H1 (cell line): Measurements from ENCODE around the gene UBE2D2. TPM values are rescaled to one million over a fixed set of nuclear protein-coding genes. Genes with fewer than 3 reads are reported as not detected.

Experiments used
- CTCF ChIA-PET: fragments of 300-600 bp; sonication (Branson Sonifier 250); formaldehyde crosslinking; loops from one replicate; lab custom pipeline; 2021; ENCODE audit not compliant: partially characterized antibody; lab: Charles Lee
- POLR2A ChIA-PET: fragments of 300-600 bp; sonication (Branson Sonifier 250); formaldehyde crosslinking; loops from one replicate; lab custom pipeline; 2021; ENCODE audit warnings: inconsistent platforms; ENCODE audit not compliant: partially characterized antibody; lab: Charles Lee
- DNase-seq, 2 experiments: peaks; one replicate each; pipeline versions ENCODE4 v3.0.0 to v3.0.0-alpha.2; 2010 to 2022; ENCODE audit warnings: low spot score in 2 of 2, low read depth in 1 of 2, mixed read lengths in 1 of 2
- FAIRE-seq: peaks from 2 replicates; lab custom pipeline; 2011; peaks lifted over from hg19 to GRCh38; lab: Jason Lieb, UNC
- H2AFZ ChIP-seq: 2 replicates; pipeline ENCODE4 v1.8.1; 2012; ENCODE audit warnings: low read length, inconsistent platforms
- H2AK5ac ChIP-seq: 2 replicates; pipeline ENCODE4 v1.6.1; 2013; ENCODE audit warnings: low read depth, low read length
- H2BK120ac ChIP-seq: replicated peaks from 2 replicates; pipeline ENCODE3; 2013; ENCODE audit warnings: low read depth, low read length, inconsistent platforms
- H2BK12ac ChIP-seq: 2 replicates; pipeline ENCODE4 v1.6.1; 2013; ENCODE audit warnings: low read depth, low read length
- H2BK15ac ChIP-seq: 2 replicates; pipeline ENCODE4 v1.6.1; 2013; ENCODE audit warnings: low read length
- H2BK20ac ChIP-seq: 2 replicates; pipeline ENCODE4 v1.6.1; 2013; ENCODE audit warnings: low read length
- H2BK5ac ChIP-seq: 2 replicates; pipeline ENCODE4 v1.6.1; 2013; ENCODE audit warnings: low read depth, low read length
- H3K14ac ChIP-seq: 2 replicates; pipeline ENCODE4 v1.6.1; 2013; ENCODE audit warnings: inconsistent platforms; ENCODE audit not compliant: insufficient read length
- H3K18ac ChIP-seq: 2 replicates; pipeline ENCODE4 v1.6.1; 2013; ENCODE audit warnings: low read length; ENCODE audit errors: extremely low read depth
- H3K23ac ChIP-seq: 2 replicates; pipeline ENCODE4 v1.6.1; 2013; ENCODE audit warnings: inconsistent platforms; ENCODE audit not compliant: insufficient read length
- H3K23me2 ChIP-seq: 2 replicates; pipeline ENCODE4 v1.6.1; 2013; ENCODE audit warnings: low read depth, low read length
- H3K27ac ChIP-seq: 2 replicates; pipeline ENCODE4 v1.6.1; 2011; ENCODE audit warnings: low read depth, low read length, inconsistent platforms
- H3K27me3 ChIP-seq, 4 experiments: replicated peaks in 1 of 4; 1 replicate in 1 of 4; 2 replicates in 3 of 4; pipeline versions ENCODE4 v1.6.1 to v1.8.1; 2011 to 2013; ENCODE audit warnings: low read length in 3 of 4, mild to moderate bottlenecking in 3 of 4, inconsistent platforms in 2 of 4, mixed read lengths in 2 of 4, moderate library complexity in 1 of 4; ENCODE audit not compliant: control insufficient read depth in 3 of 4, insufficient read depth in 3 of 4; ENCODE audit errors: extremely low read depth in 1 of 4
- H3K36me3 ChIP-seq, 4 experiments: 2 replicates each; pipeline versions ENCODE4 v1.6.1 to v1.8.1; 2011 to 2013; ENCODE audit warnings: mild to moderate bottlenecking in 4 of 4, low read length in 3 of 4, moderate library complexity in 2 of 4, control low read depth in 1 of 4, inconsistent platforms in 1 of 4; ENCODE audit not compliant: insufficient read depth in 4 of 4, control insufficient read depth in 2 of 4
- H3K4ac ChIP-seq: replicated peaks from 2 replicates; pipeline ENCODE3; 2013; ENCODE audit warnings: low read length, low read depth, mixed read lengths, inconsistent platforms; ENCODE audit not compliant: insufficient read length
- H3K4me1 ChIP-seq, 4 experiments: replicated peaks in 1 of 4; 1 replicate in 1 of 4; 2 replicates in 3 of 4; pipeline versions ENCODE4 v1.6.1 to v1.8.1; 2011 to 2013; ENCODE audit warnings: low read length in 3 of 4, inconsistent platforms in 2 of 4, mixed read lengths in 1 of 4; ENCODE audit not compliant: insufficient read depth in 4 of 4, control insufficient read depth in 3 of 4
- H3K4me2 ChIP-seq, 2 experiments: 2 replicates each; pipeline versions ENCODE4 v1.6.1 to v1.8.1; 2011 to 2013; ENCODE audit warnings: low read depth in 2 of 2, low read length in 2 of 2, control low read depth in 1 of 2, inconsistent platforms in 1 of 2, mild to moderate bottlenecking in 1 of 2; ENCODE audit not compliant: insufficient read depth in 1 of 2
- H3K4me3 ChIP-seq, 4 experiments: fragments of 200-600, 300-600 bp in 1 of 4; sonication (generic), shearing (Covaris generic), sonication (Bioruptor Twin) in 1 of 4; 2 replicates each; pipeline versions ENCODE4 v1.5.1 to v1.8.1; 2011 to 2016; ENCODE audit warnings: low read length in 4 of 4, low read depth in 3 of 4, control low read depth in 2 of 4, inconsistent platforms in 2 of 4, mild to moderate bottlenecking in 2 of 4, mixed read lengths in 1 of 4, moderate library complexity in 1 of 4; ENCODE audit not compliant: insufficient read depth in 2 of 4; ENCODE audit errors: extremely low read depth in 1 of 4
- H3K56ac ChIP-seq: replicated peaks from 2 replicates; pipeline ENCODE3; 2013; ENCODE audit warnings: low read depth, mild to moderate bottlenecking, mixed read lengths, low read length, inconsistent platforms; ENCODE audit not compliant: insufficient read length
- H3K79me1 ChIP-seq: 2 replicates; pipeline ENCODE4 v1.6.1; 2013; ENCODE audit warnings: low read depth, low read length, control low read depth
- H3K79me2 ChIP-seq, 2 experiments: 2 replicates each; pipeline versions ENCODE4 v1.6.1 to v1.8.1; 2012 to 2013; ENCODE audit warnings: low read length in 2 of 2, mild to moderate bottlenecking in 2 of 2, inconsistent platforms in 1 of 2; ENCODE audit not compliant: insufficient read depth in 2 of 2, control insufficient read depth in 1 of 2
- H3K9ac ChIP-seq, 4 experiments: replicated peaks in 1 of 4; 1 replicate in 1 of 4; 2 replicates in 3 of 4; pipeline versions ENCODE4 v1.6.1 to v1.8.1; 2011 to 2013; ENCODE audit warnings: low read depth in 3 of 4, low read length in 3 of 4, control low read depth in 2 of 4, mild to moderate bottlenecking in 2 of 4, moderate library complexity in 2 of 4, inconsistent platforms in 1 of 4; ENCODE audit errors: extremely low read depth in 1 of 4
- H3K9me3 ChIP-seq, 2 experiments: 2 replicates each; pipeline versions ENCODE4 v1.6.1 to v1.8.1; 2012 to 2013; ENCODE audit warnings: mild to moderate bottlenecking in 2 of 2, moderate library complexity in 2 of 2, control low read depth in 1 of 2, inconsistent platforms in 1 of 2, low read depth in 1 of 2, low read length in 1 of 2, mixed read lengths in 1 of 2; ENCODE audit not compliant: insufficient read depth in 2 of 2
- H4K20me1 ChIP-seq, 2 experiments: replicated peaks in 1 of 2; 2 replicates each; pipeline versions ENCODE3 to v1.8.1; 2011 to 2013; ENCODE audit warnings: inconsistent platforms in 2 of 2, low read length in 2 of 2, mild to moderate bottlenecking in 1 of 2; ENCODE audit not compliant: insufficient read depth in 2 of 2, control insufficient read depth in 1 of 2
- H4K5ac ChIP-seq: 2 replicates; pipeline ENCODE4 v1.6.1; 2013; ENCODE audit warnings: low read length, low read depth, mixed read lengths, inconsistent platforms; ENCODE audit not compliant: insufficient read length
- H4K8ac ChIP-seq: 2 replicates; pipeline ENCODE4 v1.8.0; 2013; ENCODE audit warnings: mild to moderate bottlenecking, moderate library complexity, low read length, inconsistent platforms; ENCODE audit not compliant: insufficient read depth; ENCODE audit errors: extremely low read depth
- H4K91ac ChIP-seq: replicated peaks from 2 replicates; pipeline ENCODE3; 2013; ENCODE audit warnings: low read length, mixed read lengths, inconsistent platforms; ENCODE audit not compliant: insufficient read length
- CTBP2 ChIP-seq: IDR thresholded peaks from 2 replicates; pipeline ENCODE4 v1.7.0; 2011; ENCODE audit warnings: borderline replicate concordance, mild to moderate bottlenecking, moderate library complexity, mixed read lengths, low read length; ENCODE audit not compliant: insufficient read depth, insufficient read length
- RXRA ChIP-seq: IDR thresholded peaks from 2 replicates; pipeline ENCODE4 v1.6.1; 2011; ENCODE audit warnings: low read depth, mild to moderate bottlenecking, low read length, moderate library complexity; ENCODE audit not compliant: insufficient read depth
- SIN3A ChIP-seq, 2 experiments: IDR thresholded peaks in 1 of 2; conservative IDR thresholded peaks in 1 of 2; 2 replicates each; pipeline ENCODE4 v1.6.1; 2011 to 2012; ENCODE audit warnings: low read length in 2 of 2, improper control_type of control experiment in 1 of 2, low read depth in 1 of 2, mild to moderate bottlenecking in 1 of 2
- TEAD4 ChIP-seq: IDR thresholded peaks from 2 replicates; pipeline ENCODE4 v1.6.1; 2012; ENCODE audit warnings: low read depth, low read length, inconsistent platforms, mixed read lengths
- WGBS, 2 experiments: shearing (Covaris generic) in 1 of 2; methylation state at CpG; one replicate each; pipeline versions ENCODE4 v1.1.6 to v1.1.7; 2013 to 2015; ENCODE audit warnings: low lambda C conversion rate in 2 of 2, mixed read lengths in 2 of 2, inconsistent platforms in 1 of 2, low coverage in 1 of 2, missing lambda C conversion rate in 1 of 2; ENCODE audit not compliant: insufficient replicate concordance in 2 of 2, insufficient coverage in 1 of 2, insufficient read length in 1 of 2; ENCODE audit errors: extremely low coverage in 1 of 2, missing lambda C conversion rate in 1 of 2; 5-methylcytosine and 5-hydroxymethylcytosine counted together
- polyA plus RNA-seq, 7 experiments: library from polyadenylated mRNA; depleted of rRNA in 3 of 7; stranded (reverse) in 5 of 7; unstranded in 2 of 7; fragments of >200 nt in 5 of 7; fragments of 200-250 nt in 2 of 7; gene quantifications; 1 replicate in 5 of 7; 2 replicates in 1 of 7; 4 replicates in 1 of 7; pipeline versions ENCODE4 v1.2.1 to v1.2.3, GENCODE V29; 2011 to 2013; ENCODE audit warnings: missing spikeins in 2 of 7, mixed read lengths in 2 of 7
- total RNA-seq: library from RNA; stranded (reverse); fragmentation: NEBNext Ultra II Directional; extraction: Animal tissue kit (Norgen Biotek cat#: 25700); gene quantifications from 2 replicates; pipeline ENCODE4 v1.2.1, GENCODE V29; 2021

UBE2D2 gene
- total and polyA plus RNA-seq, 2 of the 8 experiments (the other 6 are each of a cell fraction or from before 2014, with no cell fraction given): 66.9 to 203 TPM

DNA sequence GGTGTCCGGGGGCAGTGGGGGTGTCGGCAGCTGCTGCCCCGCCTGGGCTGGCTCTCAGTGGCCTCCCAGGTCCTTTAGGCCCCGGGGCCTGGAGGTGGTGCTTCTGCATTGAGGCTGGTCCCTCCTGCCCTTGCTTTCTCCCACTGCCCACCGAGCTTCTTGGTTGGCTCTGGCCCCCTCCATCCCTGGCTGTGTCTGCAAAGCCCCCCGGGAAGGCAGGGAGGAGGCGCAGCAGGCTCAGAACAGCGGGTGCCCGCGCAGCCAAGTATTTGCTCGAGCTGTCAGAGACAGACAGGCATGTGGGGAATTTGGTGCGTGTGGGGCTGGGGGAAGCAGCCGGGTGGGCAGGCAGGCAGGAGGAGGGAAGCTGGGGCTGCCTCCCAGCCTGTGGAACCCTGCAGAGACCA, 98.6 kb downstream of the UBE2D2 start:
- Histone ChIP-seq H2BK5ac (peak overlapping the region; percentile 20), H3K79me1 (peaks cover 42% of the 10 kb centered on the region), H3K56ac (no peak overlapping the region), H3K27ac (no peak overlapping the region), H3K4ac (no peak overlapping the region), H4K20me1 (peaks cover 65 to 75% of the 10 kb centered on the region in 2 experiments), H2BK20ac (no peak overlapping the region), H4K91ac (no peak overlapping the region), H3K4me2 (peak overlapping the region; percentile 21 to 38; a peak in 3 of 4 replicates), H2AFZ (no peak overlapping the region), H3K23me2 (no peaks in the 10 kb centered on the region; the same call in 1 of the 2 replicates), H2BK15ac (no peak overlapping the region), H2BK12ac (no peak overlapping the region), H3K9ac (no peak overlapping the region), H2BK120ac (no peak overlapping the region), H4K5ac (no peak overlapping the region), H3K9me3 (no peaks in the 10 kb centered on the region), H3K27me3 (no peaks in the 10 kb centered on the region), H3K14ac (no peak overlapping the region), H2AK5ac (no peak overlapping the region), H3K23ac (no peak overlapping the region), H3K4me1 (peaks cover 13 to 69% (median 58%) of the 10 kb centered on the region in 4 experiments), H3K18ac (peak overlapping the region; percentile 9; the same call in 1 of the 2 replicates), H4K8ac (no peak overlapping the region; the same call in 1 of the 2 replicates), H3K4me3 (no peak overlapping the region), H3K79me2 (peaks cover 26 to 97% of the 10 kb centered on the region in 2 experiments), H3K36me3 (no peaks in the 10 kb centered on the region)
- WGBS, 2 experiments: 42% methylated on average over 5 of the region's 13 CpGs; no CpG with 5 or more reads in 1 of the 2 experiments
- TF ChIP-seq SIN3A (conservative IDR thresholded peaks at IDR 0.05 in 1 of 2, IDR thresholded peaks at IDR 0.05 in 1 of 2; ENCODE audit: low read depth in 1 of 2, low read length in 2 of 2): peak in 1 of 2 experiments; percentile 43; a peak in 1 of 4 replicates
- peak; percentile 94 for TF ChIP-seq TEAD4
- TF ChIP-seq RXRA: no peak
- no peak for TF ChIP-seq CTBP2
- FAIRE-seq: no peak
- CTCF ChIA-PET: interaction anchor here (0.7 to 6.4 kb wide), 16 partner anchors 9 to 108 kb away, joined by 3 to 77 read pairs (median 8); no protein-coding TSS in a partner anchor
- POLR2A ChIA-PET: interaction anchor here (0.6 to 4.0 kb wide), 12 partner anchors 10 to 90 kb away, joined by 3 to 31 read pairs (median 5); partner anchors contain the start of gene CXXC5
- no peak for DNase-seq
